Activated CD8-positive, alpha-beta memory T cell treated with anti-CD3 and anti-CD28 coated beads, Interleukin-2, amount 10 ng/mL, durations not matched to agents 7 days and 5 days (primary cell): ENCODE measurements around the gene CLIP2. TPM values are rescaled to one million over a fixed set of nuclear protein-coding genes. Genes with fewer than 3 reads are reported as not detected.

Experiments used
- ATAC-seq: fragments of 150-1000 bp; cut with Tn5 transposase; one replicate; pipeline ENCODE4 v1.10.0; 2021; ENCODE audit warnings: moderate library complexity
- CTCF ChIA-PET: fragments of 350-600 bp; sonication (Branson Sonifier 250); formaldehyde crosslinking; loops from one replicate; lab custom pipeline; 2021; ENCODE audit warnings: antibody characterized with exemption; lab: Charles Lee
- DNase-seq: peaks from one replicate; pipeline ENCODE4 v3.0.0-alpha.2; 2020
- H3K27ac Mint-ChIP-seq: one replicate; pipeline ENCODE4 v1.8.0; 2021; ENCODE audit warnings: mild to moderate bottlenecking, mixed read lengths
- H3K27me3 Mint-ChIP-seq: one replicate; pipeline ENCODE4 v1.8.0; 2021; ENCODE audit warnings: mixed read lengths
- H3K36me3 Mint-ChIP-seq: one replicate; pipeline ENCODE4 v1.8.0; 2021; ENCODE audit warnings: mild to moderate bottlenecking, mixed read lengths
- H3K4me1 Mint-ChIP-seq: one replicate; pipeline ENCODE4 v1.8.0; 2021; ENCODE audit warnings: mixed read lengths
- H3K4me3 Mint-ChIP-seq: one replicate; pipeline ENCODE4 v1.8.0; 2021; ENCODE audit warnings: mild to moderate bottlenecking, moderate library complexity, mixed read lengths
- H3K9me3 Mint-ChIP-seq: one replicate; pipeline ENCODE4 v1.8.0; 2022; ENCODE audit warnings: low read depth, mixed read lengths
- total RNA-seq, 2 experiments: library from RNA; stranded (reverse); gene quantifications; one replicate each; pipeline ENCODE4 v1.2.3, GENCODE V29; 2021

The CLIP2 gene
- total RNA-seq, 2 experiments from 2014 or later: 1.9 to 4.6 TPM

- CTCF ChIA-PET: interaction anchor here (1.2 kb wide), 1 partner anchor 23 kb away, joined by 3 read pairs; no protein-coding TSS in a partner anchor
- Mint-ChIP-seq H3K36me3 (no peaks in the 10 kb centered on the region), H3K4me1 (peaks cover 20% of the 10 kb centered on the region), H3K27ac (no peak overlapping the region), H3K4me3 (no peak overlapping the region), H3K27me3 (peaks cover 53% of the 10 kb centered on the region), H3K9me3 (no peaks in the 10 kb centered on the region)
- ATAC-seq (no peak), DNase-seq (no peak)
These were observed 2.3 kb downstream of the CLIP2 start for GRCh38 chr7:74291535-74291934.

GRCh38 chr7:74292757-74293576 is 3.8 kb downstream of the CLIP2 start:
- CTCF ChIA-PET: interaction anchor here (0.6 to 0.7 kb wide), 3 partner anchors 87 to 801 kb away, joined by 3 to 4 read pairs (median 3); no protein-coding TSS in a partner anchor
- Mint-ChIP-seq H3K4me1 (peaks cover 19% of the 10 kb centered on the region), H3K27ac (no peak overlapping the region), H3K4me3 (no peak overlapping the region), H3K27me3 (peaks cover 44% of the 10 kb centered on the region), H3K36me3 (no peaks in the 10 kb centered on the region), H3K9me3 (no peaks in the 10 kb centered on the region)
- ATAC-seq: no peak
- DNase-seq: no peak

GRCh38 chr7:74293577-74293908 is 4.3 kb downstream of the CLIP2 start:
- Mint-ChIP-seq H3K4me1 (peaks cover 13% of the 10 kb centered on the region), H3K36me3 (no peaks in the 10 kb centered on the region), H3K27ac (no peak overlapping the region), H3K27me3 (peaks cover 38% of the 10 kb centered on the region), H3K9me3 (no peaks in the 10 kb centered on the region), H3K4me3 (no peak overlapping the region)
- ATAC-seq (no peak), DNase-seq (no peak)
- CTCF ChIA-PET: interaction anchor here (0.6 kb wide), 1 partner anchor 801 kb away, joined by 4 read pairs; no protein-coding TSS in a partner anchor

GRCh38 chr7:74294191-74294998 is 5.2 kb downstream of the CLIP2 start:
- DNase-seq (no peak), ATAC-seq (no peak)
- H3K4me3 Mint-ChIP-seq: no peak overlapping the region
- no peaks in the 10 kb centered on the region for H3K36me3 Mint-ChIP-seq
- peaks cover 33% of the 10 kb centered on the region for H3K27me3 Mint-ChIP-seq
- H3K4me1 Mint-ChIP-seq: peaks cover 9% of the 10 kb centered on the region
- H3K27ac Mint-ChIP-seq: no peak overlapping the region
- H3K9me3 Mint-ChIP-seq: no peaks in the 10 kb centered on the region
- CTCF ChIA-PET: no interaction called here

GRCh38 chr7:74297516-74298233 is 8.5 kb downstream of the CLIP2 start:
- DNase-seq: no peak
- no peaks in the 10 kb centered on the region for H3K36me3 Mint-ChIP-seq
- H3K9me3 Mint-ChIP-seq: no peaks in the 10 kb centered on the region
- H3K27me3 Mint-ChIP-seq: peaks cover 8% of the 10 kb centered on the region
- H3K27ac Mint-ChIP-seq: no peak overlapping the region
- CTCF ChIA-PET: interaction anchor here (1.3 kb wide), 1 partner anchor 91 kb away, joined by 4 read pairs; no protein-coding TSS in a partner anchor
- H3K4me3 Mint-ChIP-seq: no peak overlapping the region
- ATAC-seq: no peak
- peaks cover 6% of the 10 kb centered on the region for H3K4me1 Mint-ChIP-seq

GRCh38 chr7:74299401-74299800 is 10.2 kb downstream of the CLIP2 start:
- Mint-ChIP-seq H3K4me1 (no peaks in the 10 kb centered on the region), H3K27me3 (peaks cover under 1% of the 10 kb centered on the region), H3K4me3 (no peak overlapping the region), H3K9me3 (no peaks in the 10 kb centered on the region), H3K27ac (no peak overlapping the region), H3K36me3 (no peaks in the 10 kb centered on the region)
- CTCF ChIA-PET: no interaction called here
- DNase-seq (no peak), ATAC-seq (no peak)

- ATAC-seq (no peak), DNase-seq (no peak)
- CTCF ChIA-PET: no interaction called here
- peaks cover 4% of the 10 kb centered on the region for H3K27me3 Mint-ChIP-seq
- no peak overlapping the region for H3K27ac Mint-ChIP-seq
- H3K36me3 Mint-ChIP-seq: no peaks in the 10 kb centered on the region
- H3K4me1 Mint-ChIP-seq: peaks cover 3% of the 10 kb centered on the region
- H3K4me3 Mint-ChIP-seq: no peak overlapping the region
- no peaks in the 10 kb centered on the region for H3K9me3 Mint-ChIP-seq
These were observed 11.7 kb downstream of the CLIP2 start for GRCh38 chr7:74300926-74301325.

- CTCF ChIA-PET: interaction anchor here (1.9 kb wide), 1 partner anchor 98 kb away, joined by 5 read pairs; no protein-coding TSS in a partner anchor
- Mint-ChIP-seq H3K27ac (no peak overlapping the region), H3K4me1 (peaks cover 19% of the 10 kb centered on the region), H3K4me3 (no peak overlapping the region), H3K36me3 (no peaks in the 10 kb centered on the region), H3K9me3 (no peaks in the 10 kb centered on the region), H3K27me3 (peaks cover 9% of the 10 kb centered on the region)
- ATAC-seq (no peak), DNase-seq (no peak)
These were observed 13.6 kb downstream of the CLIP2 start for GRCh38 chr7:74302745-74303221.

- Mint-ChIP-seq H3K4me1 (peaks cover 20% of the 10 kb centered on the region), H3K27ac (no peak overlapping the region)
- CTCF ChIA-PET: no interaction called here
These were observed 15.3 kb downstream of the CLIP2 start for GRCh38 chr7:74304550-74304949.

GRCh38 chr7:74306004-74306729 is 17.0 kb downstream of the CLIP2 start:
- peak; percentile 46 for ATAC-seq
- Mint-ChIP-seq H3K4me3 (no peak overlapping the region), H3K27ac (no peak overlapping the region), H3K9me3 (no peaks in the 10 kb centered on the region), H3K27me3 (peaks cover 14% of the 10 kb centered on the region), H3K4me1 (peaks cover 21% of the 10 kb centered on the region), H3K36me3 (no peaks in the 10 kb centered on the region)
- no peak for DNase-seq
- CTCF ChIA-PET: interaction anchor here (1.8 kb wide), 1 partner anchor 99 kb away, joined by 8 read pairs; no protein-coding TSS in a partner anchor

More at GRCh38 chr7:74304550-74304949, 15.3 kb downstream of the CLIP2 start:
- Mint-ChIP-seq H3K4me3 (no peak overlapping the region), H3K9me3 (no peaks in the 10 kb centered on the region), H3K27me3 (peaks cover 14% of the 10 kb centered on the region), H3K36me3 (no peaks in the 10 kb centered on the region)
- DNase-seq (no peak), ATAC-seq (no peak)

- H3K27ac Mint-ChIP-seq: no peak overlapping the region
- H3K27me3 Mint-ChIP-seq: peaks cover 14% of the 10 kb centered on the region
- H3K36me3 Mint-ChIP-seq: no peaks in the 10 kb centered on the region
- no peaks in the 10 kb centered on the region for H3K9me3 Mint-ChIP-seq
- ATAC-seq: peak; percentile 37
- H3K4me1 Mint-ChIP-seq: peaks cover 25% of the 10 kb centered on the region
- CTCF ChIA-PET: interaction anchor here (1.8 kb wide), 1 partner anchor 100 kb away, joined by 8 read pairs; no protein-coding TSS in a partner anchor
- H3K4me3 Mint-ChIP-seq: peak overlapping the region; percentile 22
- no peak for DNase-seq
These were observed 17.7 kb downstream of the CLIP2 start for GRCh38 chr7:74306730-74307469.
